ENCODE results near the gene SEMA6D.

Gene SEMA6D

GRCh38 chr15:47716516-47716915 lies 789 bp upstream of the SEMA6D start:
- Histone ChIP-seq H3K4me2 (ENCODE audit: low read length) (no peak overlapping the region), H3K9me3 (ENCODE audit: control insufficient read depth, insufficient read depth, low read length) (no peaks in the 10 kb centered on the region), H3K27ac (ENCODE audit: low read depth, low read length) (no peak overlapping the region), H3K36me3 (ENCODE audit: control insufficient read depth, low read length) (no peaks in the 10 kb centered on the region), H3K4me3 (ENCODE audit: low read length) (no peak overlapping the region), H3K79me2 (ENCODE audit: control insufficient read depth, low read length) (no peaks in the 10 kb centered on the region), H3K27me3 (ENCODE audit: control insufficient read depth, low read length) (no peaks in the 10 kb centered on the region), H3K9me2 (replicated peaks; ENCODE audit: control insufficient read depth, low read length) (no peaks in the 10 kb centered on the region), H4K20me1 (ENCODE audit: control insufficient read depth, insufficient read depth, low read depth, low read length) (no peaks in the 10 kb centered on the region), H3F3A (ENCODE audit: control insufficient read depth, insufficient read depth) (no peaks in the 10 kb centered on the region), H3K4me1 (ENCODE audit: control insufficient read depth, low read length) (no peaks in the 10 kb centered on the region)
- TF ChIP-seq CTCF (IDR thresholded peaks at IDR 0.05; ENCODE audit: low read depth, low read length, poor library complexity, severe bottlenecking) (no peak), EZH2phosphoT487 (IDR thresholded peaks at IDR 0.05; ENCODE audit: borderline replicate concordance, low read length) (no peak)

DNA sequence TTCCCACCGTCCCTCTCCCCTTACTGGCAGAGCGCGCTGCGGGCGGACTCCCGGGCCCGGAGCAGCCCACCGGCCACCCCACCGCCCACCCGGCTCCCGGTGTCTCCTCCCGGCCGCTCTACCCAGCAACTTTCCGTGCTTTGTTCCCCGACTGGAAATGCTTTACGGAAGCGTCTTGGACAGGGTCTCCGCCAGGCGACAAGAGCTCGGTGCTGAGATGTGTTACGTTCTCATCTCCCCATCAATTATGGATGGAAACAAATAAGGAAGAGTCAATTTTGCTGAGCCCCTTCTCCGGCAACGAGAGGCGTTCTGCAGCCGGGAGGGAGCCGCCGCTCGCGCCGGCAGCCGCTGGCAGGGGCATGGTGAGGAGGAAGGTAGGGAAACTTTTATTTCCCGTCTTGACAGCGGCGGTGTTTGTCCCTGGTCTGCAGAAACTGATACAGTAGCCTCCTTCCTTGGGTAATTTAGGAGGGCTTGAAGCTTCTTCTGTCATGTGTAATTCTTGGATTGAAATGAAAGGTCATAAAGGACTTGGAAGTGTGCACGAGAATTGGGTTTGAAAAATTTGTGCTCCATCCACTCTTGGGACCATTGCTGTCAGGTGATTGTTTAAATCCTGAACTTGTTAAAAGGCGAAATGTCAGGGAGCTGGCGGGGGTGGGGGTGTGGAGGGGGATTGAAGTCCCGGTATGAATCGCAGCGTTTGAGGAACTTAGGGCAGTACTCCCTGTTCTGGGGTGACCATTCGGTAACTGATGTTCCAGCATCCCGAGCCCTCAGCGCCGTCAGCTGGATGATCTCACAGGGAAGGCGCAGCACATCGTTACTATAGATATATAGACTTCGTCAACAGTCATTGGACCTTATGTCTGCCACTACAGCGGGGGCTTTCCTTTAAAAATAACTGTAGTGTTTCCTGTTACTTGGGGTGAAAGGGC lies 1.5 kb downstream of the SEMA6D start:
- Histone ChIP-seq H3K4me2 (ENCODE audit: low read length) (no peak overlapping the region), H3K79me2 (ENCODE audit: control insufficient read depth, low read length) (no peaks in the 10 kb centered on the region), H3K9me2 (replicated peaks; ENCODE audit: control insufficient read depth, low read length) (no peaks in the 10 kb centered on the region), H3K27ac (ENCODE audit: low read depth, low read length) (no peak overlapping the region), H3K36me3 (ENCODE audit: control insufficient read depth, low read length) (no peaks in the 10 kb centered on the region), H4K20me1 (ENCODE audit: control insufficient read depth, insufficient read depth, low read depth, low read length) (no peaks in the 10 kb centered on the region), H3F3A (ENCODE audit: control insufficient read depth, insufficient read depth) (no peaks in the 10 kb centered on the region), H3K4me3 (ENCODE audit: low read length) (no peak overlapping the region), H3K4me1 (ENCODE audit: control insufficient read depth, low read length) (no peaks in the 10 kb centered on the region), H3K9me3 (ENCODE audit: control insufficient read depth, insufficient read depth, low read length) (no peaks in the 10 kb centered on the region), H3K27me3 (ENCODE audit: control insufficient read depth, low read length) (no peaks in the 10 kb centered on the region)
- TF ChIP-seq EZH2phosphoT487 (IDR thresholded peaks at IDR 0.05; ENCODE audit: borderline replicate concordance, low read length) = no peak
- TF ChIP-seq CTCF (IDR thresholded peaks at IDR 0.05; ENCODE audit: low read depth, low read length, poor library complexity, severe bottlenecking) = no peak

GRCh38 chr15:47719730-47720129 lies 2.4 kb downstream of the SEMA6D start:
- H3K4me3 ChIP-seq (ENCODE audit: low read length) = no peak overlapping the region
- no peaks in the 10 kb centered on the region for H4K20me1 ChIP-seq (ENCODE audit: control insufficient read depth, insufficient read depth, low read depth, low read length)
- no peak overlapping the region for H3K4me2 ChIP-seq (ENCODE audit: low read length)
- H3K79me2 ChIP-seq (ENCODE audit: control insufficient read depth, low read length) = no peaks in the 10 kb centered on the region
- H3F3A ChIP-seq (ENCODE audit: control insufficient read depth, insufficient read depth) = no peaks in the 10 kb centered on the region
- H3K4me1 ChIP-seq (ENCODE audit: control insufficient read depth, low read length) = no peaks in the 10 kb centered on the region
- H3K36me3 ChIP-seq (ENCODE audit: control insufficient read depth, low read length) = no peaks in the 10 kb centered on the region
- no peaks in the 10 kb centered on the region for H3K27me3 ChIP-seq (ENCODE audit: control insufficient read depth, low read length)
- no peaks in the 10 kb centered on the region for H3K9me3 ChIP-seq (ENCODE audit: control insufficient read depth, insufficient read depth, low read length)
- H3K27ac ChIP-seq (ENCODE audit: low read depth, low read length) = no peak overlapping the region
- no peaks in the 10 kb centered on the region for H3K9me2 ChIP-seq (replicated peaks; ENCODE audit: control insufficient read depth, low read length)
- TF ChIP-seq EZH2phosphoT487 (IDR thresholded peaks at IDR 0.05; ENCODE audit: borderline replicate concordance, low read length) = no peak
- TF ChIP-seq CTCF (IDR thresholded peaks at IDR 0.05; ENCODE audit: low read depth, low read length, poor library complexity, severe bottlenecking) = no peak
